Fibroblast of skin of scalp (primary cell): ENCODE data around the gene KCNC2.

Experiments
- DNase-seq: peaks from one replicate; pipeline ENCODE4 v3.0.0-alpha.2; 2013

Gene KCNC2

DNA sequence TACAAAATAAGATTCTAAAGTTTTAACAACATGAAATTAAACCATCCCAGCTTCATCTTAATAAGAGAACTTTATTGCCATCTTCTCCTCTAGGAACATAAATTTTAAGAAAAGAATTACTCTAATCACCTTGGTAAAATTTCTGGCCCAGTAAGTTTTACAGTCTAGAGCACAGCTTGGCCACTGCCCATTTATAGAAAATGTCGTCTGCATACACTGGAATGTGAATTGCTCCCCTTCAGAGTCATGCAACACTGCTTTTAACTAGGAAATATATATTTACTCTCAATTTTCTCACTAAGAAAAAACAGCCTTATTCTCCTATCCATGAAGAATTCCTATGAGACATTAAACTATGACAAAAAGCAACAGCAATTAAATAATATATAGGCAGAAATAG is 48.2 kb downstream of the KCNC2 start:
- DNase-seq = no peak

DNA sequence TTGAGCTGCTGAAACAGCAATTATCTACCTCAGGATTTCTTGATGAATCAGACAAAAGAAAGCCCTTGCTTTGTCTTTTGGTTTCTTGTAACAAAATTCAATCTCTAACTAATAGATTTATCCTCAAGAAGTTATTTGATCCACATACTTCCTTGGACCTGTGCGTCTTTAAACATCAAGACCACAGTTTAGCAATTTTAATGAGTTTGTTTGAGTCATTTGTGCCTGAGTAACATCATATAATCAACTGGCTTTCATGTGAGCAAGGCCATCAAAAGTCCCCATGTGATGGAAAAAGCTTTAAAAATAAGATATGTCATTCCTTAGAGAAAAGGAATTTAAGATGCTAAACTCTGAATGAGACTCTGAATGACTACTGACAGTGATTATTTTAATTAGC is 52.3 kb downstream of the KCNC2 start:
- no peak for DNase-seq

DNA sequence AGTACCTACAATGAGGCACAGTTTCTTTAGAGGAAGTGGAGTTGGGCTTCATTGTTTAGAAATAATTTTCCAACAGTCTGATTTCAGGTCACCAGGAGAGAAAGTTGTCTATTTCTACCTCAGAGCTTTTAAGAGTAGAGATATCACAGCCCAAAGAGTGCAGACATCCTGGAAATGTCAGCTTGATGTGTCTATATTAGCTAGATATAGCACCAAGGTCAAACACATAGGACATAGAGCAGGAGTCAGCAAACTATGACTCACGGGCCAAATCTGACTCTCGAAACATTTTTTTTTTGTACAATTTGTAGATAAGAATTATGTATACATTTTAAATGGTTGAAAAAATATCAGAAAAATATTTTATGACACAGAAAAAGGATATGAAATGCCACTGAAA is 53.7 kb downstream of the KCNC2 start:
- DNase-seq = no peak

DNA sequence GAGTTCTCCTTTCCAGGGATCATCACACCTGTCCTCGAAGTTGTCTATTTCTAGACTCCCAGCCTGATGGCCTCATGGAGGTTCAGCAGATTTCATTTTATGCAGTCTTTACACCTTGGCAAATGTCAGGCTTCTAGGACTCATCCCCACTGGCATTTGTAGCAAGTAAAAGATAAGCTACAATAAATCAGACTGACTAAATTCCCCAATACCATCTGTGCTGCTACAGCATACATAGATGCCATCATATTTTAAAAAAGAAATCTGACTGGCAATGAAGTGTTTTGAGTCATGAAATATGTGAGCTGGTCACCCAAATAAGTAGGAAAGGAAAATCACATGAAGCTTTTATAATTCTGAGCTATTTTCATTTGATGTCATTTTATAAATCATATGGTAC is 55.3 kb downstream of the KCNC2 start:
- DNase-seq = no peak

DNA sequence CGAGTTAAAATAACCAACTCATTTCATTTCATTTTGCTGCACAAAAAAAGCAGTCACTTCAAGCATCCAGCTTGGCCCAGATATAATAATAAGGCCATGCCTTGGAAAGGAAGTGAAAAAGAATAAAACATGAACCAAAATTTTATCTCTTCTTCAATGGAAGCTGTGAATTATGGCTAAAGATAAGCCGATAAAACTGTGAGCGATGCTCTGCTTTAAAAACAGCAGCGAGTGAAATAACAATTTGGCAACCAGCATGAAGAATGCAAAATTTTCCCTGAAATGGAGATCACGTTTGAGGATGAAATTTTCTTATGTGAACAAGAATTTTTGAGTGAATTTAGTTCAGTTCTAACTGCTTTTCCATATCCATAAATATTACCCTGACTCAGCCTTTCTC is 70.4 kb downstream of the KCNC2 start:
- DNase-seq = no peak

DNA sequence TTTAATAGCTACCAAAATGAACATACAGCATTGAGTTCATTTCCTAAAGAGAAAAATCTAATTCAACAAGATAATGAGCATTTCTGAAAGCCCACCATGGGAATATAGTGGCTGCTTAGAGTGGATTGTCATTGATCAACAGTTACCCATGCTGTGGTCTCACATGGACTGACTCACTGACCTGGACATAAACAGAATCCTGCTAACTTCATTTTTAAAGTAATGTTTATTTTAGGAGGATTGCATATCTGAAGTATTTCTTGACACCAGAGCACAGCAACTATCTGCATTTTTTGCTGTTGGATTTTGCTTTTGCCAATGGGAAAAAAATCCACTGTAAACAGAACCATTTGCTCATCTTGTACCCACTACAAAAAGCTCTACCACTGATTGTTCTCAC is 71.7 kb downstream of the KCNC2 start:
- no peak for DNase-seq

DNA sequence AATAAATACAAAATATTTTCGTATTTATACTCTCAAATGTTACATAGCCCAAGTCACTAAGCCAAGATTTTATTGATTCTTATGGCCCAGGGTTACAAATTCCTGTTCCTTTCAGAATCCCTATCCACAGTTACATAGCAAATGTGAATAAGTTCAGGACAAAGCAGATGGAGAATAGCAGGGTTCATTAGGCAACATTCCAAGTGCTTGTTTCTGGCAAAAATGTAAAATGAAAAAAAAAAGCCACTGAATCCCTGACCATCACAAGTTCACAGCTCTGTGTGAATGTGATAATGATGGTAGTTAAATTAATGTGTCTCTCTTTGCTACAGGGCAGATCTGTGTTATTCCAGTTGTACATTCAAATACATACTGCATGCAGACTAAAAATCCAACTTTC is 74.6 kb downstream of the KCNC2 start:
- DNase-seq = no peak

DNA sequence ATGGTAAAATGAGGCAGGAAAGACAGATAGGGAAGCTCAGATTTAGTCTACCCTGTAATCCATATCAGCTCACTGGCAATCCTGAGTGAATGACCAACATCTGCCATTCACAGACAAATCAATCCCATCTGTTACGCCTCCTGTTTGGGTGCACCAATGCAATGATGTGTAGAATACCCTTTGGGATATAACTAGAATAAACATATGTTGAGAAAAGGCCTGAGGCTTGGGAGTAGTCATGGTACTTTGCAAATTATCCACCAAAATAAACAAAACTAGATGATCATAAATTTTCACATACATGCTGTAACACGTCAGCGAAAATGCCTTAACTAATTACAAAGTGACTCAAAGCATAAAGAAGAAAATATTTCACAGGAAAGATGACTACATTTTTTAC is 78.8 kb downstream of the KCNC2 start:
- peak; percentile 11 for DNase-seq

DNA sequence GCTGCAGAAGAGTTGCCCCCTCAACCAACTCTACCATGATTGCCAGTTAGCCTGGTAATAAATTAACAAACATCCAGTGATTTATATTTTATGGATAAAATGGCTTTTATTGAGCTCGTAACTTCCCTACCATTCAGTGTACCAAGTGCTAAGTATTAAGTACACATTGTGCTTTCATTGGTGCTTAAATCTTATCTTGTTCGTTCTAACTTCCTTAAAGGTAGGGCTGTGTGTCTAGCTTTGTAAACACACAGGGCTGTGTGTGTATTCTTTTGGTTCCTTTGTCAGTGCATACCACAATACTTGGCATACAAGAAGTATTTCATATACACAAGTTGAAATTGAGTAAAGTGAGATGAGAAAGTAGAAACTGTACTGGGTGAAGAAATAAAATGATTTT is 80.4 kb downstream of the KCNC2 start:
- no peak for DNase-seq

DNA sequence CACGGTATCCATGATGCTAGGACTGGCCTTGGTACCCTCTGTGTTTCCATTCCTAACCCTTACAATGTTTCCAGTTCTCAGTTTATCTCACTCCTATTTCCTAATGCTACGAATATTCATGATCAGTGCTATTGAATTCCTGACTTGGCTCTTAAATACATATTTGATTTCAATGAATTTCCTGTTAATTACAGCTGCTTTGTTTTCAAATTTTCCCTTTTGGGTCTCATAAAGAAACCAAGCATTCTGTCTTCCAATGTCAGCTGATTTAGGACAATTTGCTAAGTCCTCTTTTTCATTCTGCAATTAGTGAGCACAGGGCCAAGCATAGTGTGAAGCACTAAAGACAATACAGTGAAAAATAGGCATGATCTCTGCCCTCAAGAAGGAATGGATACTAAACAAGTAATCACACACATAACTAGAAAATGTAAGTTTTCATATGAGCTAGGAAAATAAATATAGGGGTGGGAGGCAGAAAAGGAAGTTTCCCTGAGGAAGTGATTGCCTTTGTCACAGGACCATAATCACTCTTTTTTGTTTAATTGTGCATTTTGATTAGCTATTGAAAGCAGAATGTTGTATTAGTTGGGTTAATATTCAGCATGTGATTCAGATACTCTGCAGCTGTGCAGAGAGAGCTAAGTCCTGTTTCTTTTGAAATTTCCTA is 88.5 kb downstream of the KCNC2 start:
- no peak for DNase-seq

DNA sequence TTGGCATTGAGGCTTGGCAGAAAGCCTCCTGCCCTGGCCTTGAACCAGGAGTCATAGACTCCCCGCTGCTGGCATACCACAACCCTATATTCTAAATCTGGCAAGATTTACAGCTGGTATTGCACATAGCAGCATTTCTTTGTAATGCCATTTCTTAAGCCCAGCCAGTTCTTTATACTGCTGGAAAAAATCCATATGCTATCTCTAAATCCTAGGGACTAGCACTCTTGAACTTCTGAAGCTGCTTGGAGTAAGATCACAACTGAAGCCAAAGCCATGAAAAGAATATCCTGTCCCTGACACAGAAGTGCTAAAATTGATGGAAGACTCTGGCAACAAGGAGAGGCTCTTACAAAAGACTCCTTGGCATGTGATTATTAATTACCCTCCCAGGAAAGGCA is 89.3 kb downstream of the KCNC2 start:
- DNase-seq = peak; percentile 45

DNA sequence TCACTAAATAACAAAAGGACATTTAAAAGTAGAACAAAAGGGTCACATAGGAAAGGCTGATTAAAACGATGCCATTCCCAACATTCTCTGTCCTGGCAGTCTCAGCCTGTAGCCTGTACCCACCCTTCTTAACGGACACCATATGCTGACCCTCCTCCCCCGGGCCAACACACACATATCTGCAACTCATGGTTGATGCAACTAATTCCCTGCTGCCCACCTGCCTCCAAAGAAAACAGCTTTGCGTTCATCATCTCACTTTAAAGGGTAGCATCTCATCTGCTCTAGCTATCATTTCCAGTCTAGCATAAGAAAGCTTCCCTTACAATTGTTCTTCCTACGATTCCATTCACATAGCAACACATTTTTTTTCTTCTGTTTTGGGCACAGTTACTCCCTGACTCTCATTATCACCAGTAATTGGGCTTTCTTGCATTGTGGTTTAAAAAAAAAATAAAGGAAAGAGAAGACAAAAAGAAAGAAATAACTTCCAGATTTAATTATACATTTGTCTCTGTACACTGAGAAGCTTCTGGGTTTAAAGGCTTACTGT is 92.9 kb downstream of the KCNC2 start:
- no peak for DNase-seq

DNA sequence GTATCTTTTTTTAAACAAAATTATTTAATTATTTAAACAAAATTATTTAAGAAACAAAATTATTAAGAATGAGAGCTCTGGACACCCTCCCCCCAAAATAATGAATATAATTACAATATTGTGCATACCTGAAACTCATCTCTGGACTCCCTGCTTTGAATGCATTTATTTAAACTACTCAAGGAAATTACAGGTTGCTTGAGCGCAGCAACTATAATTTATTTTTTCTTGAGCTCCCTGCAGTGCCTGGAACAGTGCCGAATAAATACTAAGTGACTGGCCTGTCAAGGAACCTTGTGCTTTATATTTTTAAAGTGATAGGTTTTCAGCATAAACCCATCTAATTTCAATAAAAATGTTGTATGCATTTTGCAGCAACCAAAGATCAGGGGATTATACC is 93.9 kb downstream of the KCNC2 start:
- no peak for DNase-seq

DNA sequence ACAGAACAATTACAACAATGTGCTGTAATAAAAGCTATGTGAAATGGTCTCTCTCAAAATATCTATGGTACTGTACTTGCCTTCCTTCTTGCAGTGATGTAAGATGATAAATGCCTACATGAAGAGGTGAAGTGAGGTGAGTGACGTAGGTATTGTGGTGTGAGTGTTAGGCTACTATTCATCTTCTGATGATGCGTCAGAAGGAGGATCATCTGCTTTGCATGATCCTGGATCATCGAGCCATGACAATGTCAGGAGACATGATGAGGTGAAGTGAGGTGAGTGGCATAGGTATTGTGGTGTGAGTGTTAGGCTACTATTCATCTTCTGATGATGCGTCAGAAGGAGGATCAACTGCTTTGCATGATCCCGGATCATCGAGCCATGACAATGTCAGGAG is 105.8 kb downstream of the KCNC2 start:
- DNase-seq = no peak

DNA sequence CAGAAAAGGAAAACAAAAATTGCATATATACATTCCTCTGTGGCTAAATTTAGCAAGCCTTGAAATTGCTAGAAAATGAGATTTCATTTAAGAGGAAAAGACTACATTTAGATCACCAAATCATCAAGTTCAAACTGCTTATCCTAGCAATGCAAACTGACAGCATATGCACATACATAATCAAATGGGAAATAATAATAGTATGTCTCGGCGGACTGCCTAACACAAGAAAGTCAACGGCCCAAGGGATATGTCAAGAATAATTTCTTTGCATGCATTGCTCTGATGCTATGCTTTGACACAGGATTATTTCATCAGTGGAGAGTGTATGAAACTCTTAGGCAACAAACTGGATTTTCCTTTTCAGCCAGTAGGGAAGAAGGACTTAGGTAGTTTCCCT is 107.9 kb downstream of the KCNC2 start:
- DNase-seq = no peak

DNA sequence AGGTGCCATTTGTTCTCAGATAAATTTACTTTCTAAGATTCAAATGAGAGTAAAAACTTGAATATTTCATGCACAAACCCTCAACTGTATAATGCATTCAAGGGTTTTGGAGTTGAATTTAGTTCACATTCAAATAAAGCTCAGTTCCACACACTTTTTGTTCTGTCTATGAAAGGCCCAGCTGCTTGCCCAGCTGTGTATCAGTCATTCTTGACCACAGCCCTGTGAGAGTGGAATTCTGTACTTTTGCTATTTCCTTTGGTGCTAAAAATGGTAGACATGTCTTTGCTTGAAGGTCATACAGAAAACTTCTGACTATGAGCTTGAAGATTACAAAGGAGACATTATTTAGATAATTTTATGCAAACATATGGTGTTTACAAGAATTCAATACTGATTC is 110.4 kb downstream of the KCNC2 start:
- no peak for DNase-seq

DNA sequence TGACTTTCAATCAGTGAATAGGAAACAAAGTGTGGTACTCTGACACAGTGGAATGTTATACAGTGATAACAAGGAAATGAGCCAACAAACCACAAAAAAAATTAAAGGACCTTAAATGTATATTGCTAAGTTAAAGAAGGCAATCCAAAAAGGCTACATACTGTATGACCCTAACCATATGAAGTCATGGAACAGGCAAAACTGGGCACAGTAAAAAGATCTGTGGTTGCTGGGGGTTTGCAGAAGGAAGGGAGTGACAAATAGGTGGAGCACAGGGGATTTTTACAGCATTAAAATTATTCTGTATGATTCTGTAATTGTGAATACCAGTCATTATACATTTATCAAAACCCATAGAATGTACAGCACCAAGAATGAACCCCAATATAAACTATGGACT is 112.6 kb downstream of the KCNC2 start:
- no peak for DNase-seq

DNA sequence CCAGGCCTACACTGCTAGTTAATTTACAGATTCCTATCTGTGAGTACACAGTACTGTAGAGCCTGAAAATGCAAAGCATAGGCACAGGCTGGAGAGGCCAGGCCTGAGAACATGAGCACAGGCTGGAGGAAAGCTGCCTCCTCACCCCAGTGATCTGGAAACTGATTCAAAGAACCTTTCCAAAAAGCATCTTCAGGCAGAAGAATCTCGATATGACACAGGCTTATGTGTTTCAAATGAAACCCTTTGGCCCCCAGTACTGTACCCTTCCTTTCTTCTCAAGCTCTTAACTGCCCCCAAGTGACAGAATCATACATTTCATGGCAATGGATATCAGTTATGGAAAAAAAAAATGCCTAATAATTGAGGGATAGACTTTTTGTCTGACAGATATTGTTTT is 122.0 kb downstream of the KCNC2 start:
- DNase-seq = peak; percentile 3

DNA sequence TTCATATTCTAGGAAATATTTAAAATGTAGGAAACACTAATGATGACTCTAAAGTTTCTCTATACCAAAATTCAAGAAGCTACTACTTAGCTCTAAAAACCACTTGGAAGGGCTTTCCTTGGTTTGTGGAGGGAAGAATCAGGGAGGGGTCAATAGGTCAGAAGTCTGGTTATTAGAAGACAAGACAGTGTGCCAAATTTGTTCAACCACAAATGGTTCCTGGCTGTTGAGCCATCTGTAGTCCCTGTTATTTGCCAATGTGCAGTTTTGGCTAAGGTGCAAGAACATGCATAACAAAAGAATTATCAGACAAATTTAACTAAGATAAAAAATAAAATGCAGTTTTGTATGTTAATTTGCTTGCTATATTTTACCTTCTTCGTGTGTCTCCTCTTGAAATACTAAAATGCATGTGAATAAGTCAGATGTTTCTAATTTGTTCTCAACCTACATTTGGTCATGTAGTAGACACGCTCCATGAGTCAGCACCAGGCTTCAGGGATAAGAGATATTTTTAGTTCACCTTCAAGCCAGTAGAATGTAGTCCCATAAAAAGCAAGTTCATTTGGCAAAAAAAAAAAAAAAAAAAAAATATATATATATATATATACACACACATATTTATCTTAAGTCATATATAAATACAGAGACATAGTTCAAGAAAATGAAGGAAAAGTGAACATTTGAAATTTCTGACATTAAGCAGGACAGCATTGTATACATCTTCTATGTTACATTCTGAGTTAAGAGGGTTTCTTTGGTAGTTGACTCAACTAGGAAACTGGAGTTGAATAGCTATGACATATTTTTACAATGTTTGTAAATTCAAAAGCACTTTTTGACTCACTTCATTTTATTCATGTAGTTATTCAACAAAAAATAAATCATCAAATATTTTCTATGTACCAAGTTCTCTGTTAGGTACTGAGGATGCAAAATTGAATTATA is 123.3 kb downstream of the KCNC2 start:
- peak; percentile 66 for DNase-seq

DNA sequence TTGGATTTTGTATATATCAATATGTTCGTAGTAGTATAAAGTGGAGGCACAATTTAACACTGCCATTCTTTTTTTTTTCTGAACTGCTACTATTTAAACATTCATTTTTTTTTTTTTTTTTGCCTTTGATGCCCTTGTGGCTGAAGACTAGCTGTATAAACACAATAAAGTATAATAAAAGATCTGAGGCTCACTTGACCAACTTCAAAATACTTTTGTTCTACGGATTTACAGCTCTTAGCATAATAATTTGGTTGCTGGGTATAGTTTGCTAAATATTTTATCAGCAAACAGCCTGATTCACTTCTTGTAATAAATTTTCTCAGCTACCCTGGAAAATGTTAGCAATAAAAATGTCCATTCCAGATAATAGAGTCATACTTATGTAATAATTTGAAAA is 128.3 kb downstream of the KCNC2 start:
- DNase-seq = no peak

DNA sequence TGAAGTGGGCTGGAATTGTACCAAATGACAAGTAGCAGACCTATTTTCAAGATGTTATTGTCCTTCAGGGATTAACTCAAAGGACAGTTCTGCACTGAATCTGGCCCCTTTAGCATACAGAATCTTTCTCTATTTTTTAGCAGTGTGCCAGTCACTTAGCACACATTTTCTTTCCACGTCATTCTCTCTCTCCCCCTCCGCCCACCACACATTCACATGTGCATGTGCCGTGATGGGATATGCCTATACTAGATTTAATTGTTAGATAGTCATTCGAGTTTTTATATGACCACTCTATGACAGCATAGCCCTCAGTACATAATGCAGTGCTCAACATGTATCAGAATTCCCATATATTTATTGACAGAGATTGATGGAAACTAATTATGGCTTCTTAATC is 129.1 kb downstream of the KCNC2 start:
- no peak for DNase-seq

DNA sequence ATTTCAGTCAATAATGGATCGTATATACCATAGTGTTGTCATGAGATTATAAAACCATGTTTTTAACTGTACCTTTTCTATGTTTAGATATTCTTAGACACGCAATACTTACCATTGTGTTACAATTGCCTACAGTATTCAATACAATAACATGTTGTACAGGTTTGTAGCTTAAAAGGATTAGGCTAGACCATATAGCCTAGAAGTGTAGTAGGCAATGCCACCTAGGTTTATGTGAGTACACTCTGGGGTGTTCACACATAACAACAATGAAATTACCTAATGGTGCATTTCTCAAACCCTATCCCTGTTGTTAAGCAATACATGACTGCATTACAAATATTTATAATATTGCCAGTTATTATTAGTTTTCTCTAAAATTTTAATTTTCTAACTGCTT is 144.2 kb downstream of the KCNC2 start:
- no peak for DNase-seq

DNA sequence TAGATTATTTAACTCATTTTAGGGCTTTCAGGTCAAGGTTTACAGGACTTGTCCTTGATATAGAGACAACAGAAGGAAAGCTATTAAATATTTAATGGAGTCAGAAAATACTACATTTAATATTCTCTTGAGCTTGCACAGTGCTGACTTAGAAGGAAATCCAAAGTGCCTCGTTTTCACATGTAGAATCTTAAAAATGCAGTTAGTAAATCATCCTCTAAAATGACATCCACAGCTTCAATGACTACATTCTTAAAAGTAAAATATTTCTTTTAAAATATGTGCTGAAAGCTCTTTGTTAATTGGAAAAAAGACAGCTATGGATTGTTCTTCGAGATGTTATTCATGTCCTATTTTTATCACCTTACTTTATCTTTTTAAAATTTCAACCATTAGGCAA is 146.9 kb downstream of the KCNC2 start:
- DNase-seq = no peak

DNA sequence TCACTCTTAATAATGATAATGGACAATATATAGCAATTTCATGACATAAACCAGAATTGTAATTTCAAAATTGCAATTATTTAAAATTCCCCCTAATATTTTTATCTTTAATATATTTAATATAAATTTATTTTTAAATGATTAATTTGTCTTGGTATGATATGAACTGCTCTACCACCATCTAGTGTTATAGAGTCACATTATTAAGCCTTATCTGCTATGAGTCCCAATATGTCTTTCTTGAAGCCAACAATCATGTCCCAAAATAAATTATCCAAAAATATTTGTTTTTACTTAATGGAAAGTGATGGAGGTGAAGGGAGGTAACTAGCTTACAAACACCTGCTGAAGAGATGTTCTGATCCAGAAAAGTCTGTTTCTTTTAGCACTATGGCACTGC is 151.4 kb downstream of the KCNC2 start:
- no peak for DNase-seq
